GM12878 (cell line): ENCODE measurements around the gene FOXN4. TPM values are rescaled to one million over a fixed set of nuclear protein-coding genes. Genes with fewer than 3 reads are reported as not detected.

ENCODE experiments used
- ATAC-seq: fragments of 200-7000 bp; cut with Tn5 transposase; 3 replicates; pipeline ENCODE4 v1.9.1; 2020; ENCODE audit warnings: mild to moderate bottlenecking, moderate library complexity
- BruUV-seq: library from RNA; stranded (reverse); fragments of 400-500 nt; replicated peaks from 2 replicates; lab custom pipeline; 2021; lab: Mats Ljungman, UMichigan
- CTCF ChIA-PET: fragments of 300-600 bp; sonication (Branson Sonifier 250); formaldehyde crosslinking; extraction: SDS; loops from one replicate; lab custom pipeline; 2021; ENCODE audit warnings: inconsistent platforms; lab: Yijun Ruan, JAX
- POLR2A ChIA-PET: fragments of 350-600 bp; formaldehyde crosslinking; extraction: SDS; loops from one replicate; lab custom pipeline; 2021; ENCODE audit warnings: inconsistent platforms; lab: Charles Lee
- RAD21 ChIA-PET: fragments of 300-600 bp; sonication (Branson Sonifier 250); formaldehyde crosslinking; loops from one replicate; lab custom pipeline; 2023; ENCODE audit warnings: antibody characterized with exemption; ENCODE audit not compliant: unreplicated experiment; lab: Charles Lee
- SMC1A ChIA-PET: fragments of 300-600 bp; sonication (Branson Sonifier 250); formaldehyde crosslinking; loops from one replicate; lab custom pipeline; 2023; ENCODE audit not compliant: unreplicated experiment, uncharacterized antibody; lab: Charles Lee
- DNase-seq: peaks from one replicate; pipeline ENCODE4 v3.0.0-alpha.2; 2011; ENCODE audit warnings: low read depth, low spot score
- FAIRE-seq: peaks from 3 replicates; lab custom pipeline; 2011; peaks lifted over from hg19 to GRCh38; lab: Jason Lieb, UNC
- H2AFZ ChIP-seq: 2 replicates; pipeline ENCODE4 v1.6.0; 2011; ENCODE audit warnings: low read depth, low read length, control low read depth; ENCODE audit not compliant: control insufficient read depth
- H3K27ac ChIP-seq: 2 replicates; pipeline ENCODE4 v1.5.1; 2011; ENCODE audit warnings: control low read depth; ENCODE audit not compliant: control insufficient read depth, insufficient read depth
- H3K27me3 ChIP-seq, 2 experiments: replicated peaks in 1 of 2; 2 replicates each; pipeline versions ENCODE4 v1.6.0 to v1.6.1; 2011; ENCODE audit warnings: low read length in 1 of 2; ENCODE audit not compliant: control insufficient read depth in 2 of 2, insufficient read depth in 2 of 2
- H3K36me3 ChIP-seq, 2 experiments: 2 replicates each; pipeline ENCODE4 v1.5.1; 2011; ENCODE audit warnings: low read length in 1 of 2; ENCODE audit not compliant: control insufficient read depth in 2 of 2, insufficient read depth in 2 of 2
- H3K4me1 ChIP-seq: 2 replicates; pipeline ENCODE4 v1.6.1; 2011; ENCODE audit warnings: mild to moderate bottlenecking, low read length, moderate library complexity, mixed read lengths; ENCODE audit not compliant: control insufficient read depth, insufficient read depth
- H3K4me2 ChIP-seq: 2 replicates; pipeline ENCODE4 v1.6.0; 2011; ENCODE audit warnings: control low read depth; ENCODE audit not compliant: control insufficient read depth, insufficient read depth
- H3K4me3 ChIP-seq: fragments of 200-600 bp; sonication (generic); 2 replicates; pipeline ENCODE4 v1.5.1; 2016
- H3K79me2 ChIP-seq: 2 replicates; pipeline ENCODE4 v1.6.0; 2011; ENCODE audit warnings: low read length; ENCODE audit not compliant: control insufficient read depth, insufficient read depth
- H3K9ac ChIP-seq: 2 replicates; pipeline ENCODE4 v1.8.0; 2011; ENCODE audit warnings: low read length, control low read depth, mixed read lengths; ENCODE audit not compliant: control insufficient read depth, insufficient read depth
- H3K9me3 ChIP-seq: replicated peaks from 3 replicates; pipeline ENCODE4 v1.5.1; 2011; ENCODE audit warnings: mild to moderate bottlenecking, low read length; ENCODE audit not compliant: control insufficient read depth, insufficient read depth
- H4K20me1 ChIP-seq: 2 replicates; pipeline ENCODE4 v1.6.0; 2011; ENCODE audit not compliant: control insufficient read depth, insufficient read depth
- BCL11A ChIP-seq: IDR thresholded peaks from 2 replicates; pipeline ENCODE4 v1.6.1; 2011; ENCODE audit warnings: low read depth, low read length
- CHD1 ChIP-seq: IDR thresholded peaks from 2 replicates; pipeline ENCODE4 v1.6.1; 2012; ENCODE audit warnings: low read depth, low read length, improper control_type of control experiment
- EGR1 ChIP-seq, 2 experiments: IDR thresholded peaks; 1 replicate in 1 of 2; 2 replicates in 1 of 2; pipeline ENCODE4 v1.6.1; 2011 to 2012; ENCODE audit warnings: low read depth in 2 of 2, low read length in 2 of 2, borderline replicate concordance in 1 of 2, mild to moderate bottlenecking in 1 of 2, moderate library complexity in 1 of 2
- FOXK2 ChIP-seq: fragments of 450-650 bp; IDR thresholded peaks from 2 replicates; pipeline ENCODE4 v1.6.1; 2017; ENCODE audit warnings: mild to moderate bottlenecking, moderate library complexity
- HCFC1 ChIP-seq: fragments of 150-350 bp; IDR thresholded peaks from 2 replicates; pipeline ENCODE4 v1.6.1; 2014; ENCODE audit warnings: low read length
- IKZF1 ChIP-seq: fragments of 450-650 bp; conservative IDR thresholded peaks from 2 replicates; pipeline ENCODE4 v1.6.1; 2017; ENCODE audit warnings: antibody characterized with exemption, mild to moderate bottlenecking
- MXI1 ChIP-seq: fragments of 150-350 bp; IDR thresholded peaks from 2 replicates; pipeline ENCODE4 v1.6.1; 2011; ENCODE audit warnings: low read depth, mild to moderate bottlenecking, inconsistent platforms, low read length, improper control_type of control experiment
- MYC ChIP-seq: IDR thresholded peaks from 2 replicates; pipeline ENCODE4 v1.6.1; 2011; ENCODE audit warnings: mild to moderate bottlenecking, low read length, moderate library complexity, inconsistent platforms; ENCODE audit not compliant: insufficient read depth, insufficient replicate concordance, insufficient read length, severe bottlenecking
- POLR2AphosphoS2 ChIP-seq: IDR thresholded peaks from 2 replicates; pipeline ENCODE4 v1.6.1; 2011; ENCODE audit warnings: low read depth, mild to moderate bottlenecking, low read length, improper control_type of control experiment, moderate library complexity
- RFX5 ChIP-seq: IDR thresholded peaks from 2 replicates; pipeline ENCODE4 v1.6.1; 2011; ENCODE audit warnings: low read depth, low read length, improper control_type of control experiment
- RUNX3 ChIP-seq: IDR thresholded peaks from 2 replicates; pipeline ENCODE4 v1.6.1; 2012; ENCODE audit warnings: low read length, inconsistent platforms
- WGBS: methylation state at CpG from one replicate; pipeline ENCODE4 v1.1.6; 2016; ENCODE audit warnings: low lambda C conversion rate; ENCODE audit not compliant: insufficient replicate concordance, insufficient coverage; ENCODE audit errors: missing lambda C conversion rate; 5-methylcytosine and 5-hydroxymethylcytosine counted together
- in situ Hi-C: fragments of 300-500 bp; cut with MboI; formaldehyde crosslinking; loops from 9 replicates; pipeline ENCODE4 v1.14.3; 2018; ENCODE audit warnings: mixed read lengths
- intact Hi-C: fragments of 100-400 bp; cut with micrococcal nuclease; formaldehyde crosslinking; loops from one replicate; pipeline ENCODE4 v1.14.2; 2022; ENCODE audit not compliant: unreplicated experiment
- polyA plus RNA-seq, 11 experiments: library from polyadenylated mRNA; depleted of rRNA in 4 of 11; unstranded in 6 of 11; stranded (reverse) in 5 of 11; fragments of >200 nt; fragmentation: Nextera tagmentation in 4 of 11; fragmentation: Illumina TruSeq in 1 of 11; extraction: Ambion mirVana in 4 of 11; extraction: Trizol in 1 of 11; gene quantifications; 1 replicate in 1 of 11; 2 replicates in 10 of 11; pipeline versions ENCODE4 v1.2.1 to v1.2.3, GENCODE V29; 2011 to 2016; ENCODE audit warnings: inconsistent platforms in 2 of 11, missing spikeins in 2 of 11, low read depth in 1 of 11
- total RNA-seq, 4 experiments: library from RNA; depleted of rRNA in 3 of 4; stranded (reverse); fragments of >200 nt in 3 of 4; fragmentation: Illumina TruSeq in 1 of 4; extraction: Trizol in 1 of 4; gene quantifications; 2 replicates each; pipeline versions ENCODE4 v1.2.1 to v1.2.3, GENCODE V29; 2013 to 2021
- TF ChIP-seq, protein P1 (sequence below): IDR thresholded peaks from 2 replicates; pipeline ENCODE4 v1.6.1; 2011; ENCODE audit warnings: mild to moderate bottlenecking, low read depth, low read length, moderate library complexity; ENCODE audit not compliant: insufficient replicate concordance
- TF ChIP-seq, protein P2 (sequence below): fragments of 150-350 bp; IDR thresholded peaks from 2 replicates; pipeline ENCODE4 v1.6.1; 2014; ENCODE audit warnings: mild to moderate bottlenecking, low read depth, low read length
- TF ChIP-seq, protein P3 (sequence below), 3 experiments: IDR thresholded peaks in 2 of 3; conservative IDR thresholded peaks in 1 of 3; 2 replicates each; pipeline ENCODE4 v1.5.1; 2011; ENCODE audit warnings: low read depth in 3 of 3, low read length in 3 of 3, mild to moderate bottlenecking in 3 of 3, control low read depth in 2 of 3, moderate library complexity in 2 of 3, inconsistent platforms in 1 of 3, mixed read lengths in 1 of 3; ENCODE audit not compliant: control insufficient read depth in 2 of 3, insufficient read depth in 1 of 3; ENCODE audit errors: extremely low read depth in 1 of 3

FOXN4 gene
- total and polyA plus RNA-seq, 10 of the 15 experiments (the other 5 are each of a cell fraction or from before 2014, with no cell fraction given), result not detected

DNA sequence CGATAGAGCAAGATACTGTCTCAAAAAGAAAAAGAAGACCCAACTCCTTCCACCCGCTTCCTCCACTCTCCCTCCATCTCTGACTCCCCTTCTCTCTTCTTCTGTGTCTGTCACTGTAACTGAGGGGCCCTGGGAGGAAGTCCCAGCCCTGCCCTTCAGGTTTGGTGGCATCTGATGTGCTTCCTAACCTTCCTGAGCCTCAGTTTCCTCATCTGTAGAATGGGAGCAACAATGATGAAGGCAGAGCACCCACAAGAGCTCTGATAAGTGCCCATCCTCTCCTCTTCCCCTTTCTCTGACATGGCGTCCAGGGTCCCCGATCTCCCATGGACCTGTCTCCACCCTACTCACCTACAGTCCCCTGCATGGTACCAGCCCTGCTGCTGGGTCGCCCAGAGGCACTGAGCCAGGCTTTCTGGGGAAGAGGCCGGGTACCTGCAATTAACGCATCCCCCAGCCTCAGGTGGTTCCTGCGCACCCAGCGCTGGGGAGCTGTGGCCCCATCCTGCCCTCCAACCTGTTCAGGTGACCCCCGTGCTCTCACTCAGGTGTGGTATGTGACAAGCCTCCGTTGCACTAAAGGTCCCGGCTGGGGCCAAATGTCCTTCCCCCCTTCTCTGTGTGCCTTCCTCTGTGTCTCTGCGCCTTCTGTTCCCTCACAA lies 13.2 kb downstream of the FOXN4 start:
- no peak for FAIRE-seq
- Histone ChIP-seq H3K9ac (no peak overlapping the region), H4K20me1 (no peaks in the 10 kb centered on the region), H3K4me3 (no peak overlapping the region), H3K79me2 (no peaks in the 10 kb centered on the region), H3K4me2 (no peak overlapping the region), H3K9me3 (no peaks in the 10 kb centered on the region), H3K36me3 (no peaks in the 10 kb centered on the region), H3K4me1 (no peaks in the 10 kb centered on the region), H3K27me3 (peaks cover 1 to 3% of the 10 kb centered on the region in 2 experiments; a peak in 3 of 4 replicates), H3K27ac (no peak overlapping the region), H2AFZ (no peak overlapping the region)
- in situ Hi-C loops, result no loop called here
- CTCF ChIA-PET, result no interaction called here
- 15% methylated on average over 13 of the region's 13 CpGs for WGBS
- POLR2A ChIA-PET, result no interaction called here
- SMC1A ChIA-PET, result no interaction called here
- DNase-seq, result no peak
- ATAC-seq, result no peak
- BruUV-seq, result no TSS peak
- TF ChIP-seq, protein P1, sequence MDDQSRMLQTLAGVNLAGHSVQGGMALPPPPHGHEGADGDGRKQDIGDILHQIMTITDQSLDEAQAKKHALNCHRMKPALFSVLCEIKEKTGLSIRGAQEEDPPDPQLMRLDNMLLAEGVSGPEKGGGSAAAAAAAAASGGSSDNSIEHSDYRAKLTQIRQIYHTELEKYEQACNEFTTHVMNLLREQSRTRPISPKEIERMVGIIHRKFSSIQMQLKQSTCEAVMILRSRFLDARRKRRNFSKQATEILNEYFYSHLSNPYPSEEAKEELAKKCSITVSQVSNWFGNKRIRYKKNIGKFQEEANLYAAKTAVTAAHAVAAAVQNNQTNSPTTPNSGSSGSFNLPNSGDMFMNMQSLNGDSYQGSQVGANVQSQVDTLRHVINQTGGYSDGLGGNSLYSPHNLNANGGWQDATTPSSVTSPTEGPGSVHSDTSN, result no peak
- no peak for TF ChIP-seq MYC
- no peak for TF ChIP-seq MXI1
- TF ChIP-seq, protein P2, sequence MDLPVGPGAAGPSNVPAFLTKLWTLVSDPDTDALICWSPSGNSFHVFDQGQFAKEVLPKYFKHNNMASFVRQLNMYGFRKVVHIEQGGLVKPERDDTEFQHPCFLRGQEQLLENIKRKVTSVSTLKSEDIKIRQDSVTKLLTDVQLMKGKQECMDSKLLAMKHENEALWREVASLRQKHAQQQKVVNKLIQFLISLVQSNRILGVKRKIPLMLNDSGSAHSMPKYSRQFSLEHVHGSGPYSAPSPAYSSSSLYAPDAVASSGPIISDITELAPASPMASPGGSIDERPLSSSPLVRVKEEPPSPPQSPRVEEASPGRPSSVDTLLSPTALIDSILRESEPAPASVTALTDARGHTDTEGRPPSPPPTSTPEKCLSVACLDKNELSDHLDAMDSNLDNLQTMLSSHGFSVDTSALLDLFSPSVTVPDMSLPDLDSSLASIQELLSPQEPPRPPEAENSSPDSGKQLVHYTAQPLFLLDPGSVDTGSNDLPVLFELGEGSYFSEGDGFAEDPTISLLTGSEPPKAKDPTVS, result no peak
- TF ChIP-seq POLR2AphosphoS2, result no peak
- TF ChIP-seq IKZF1, result no peak
- no peak for TF ChIP-seq RFX5
- TF ChIP-seq BCL11A, result no peak
- TF ChIP-seq HCFC1, result no peak
- TF ChIP-seq RUNX3, result no peak
- TF ChIP-seq FOXK2, result no peak
- no peak for TF ChIP-seq EGR1 (IDR thresholded peaks at IDR 0.05; ENCODE audit: borderline replicate concordance in 1 of 2, low read depth in 2 of 2, low read length in 2 of 2)
- TF ChIP-seq, protein P3, sequence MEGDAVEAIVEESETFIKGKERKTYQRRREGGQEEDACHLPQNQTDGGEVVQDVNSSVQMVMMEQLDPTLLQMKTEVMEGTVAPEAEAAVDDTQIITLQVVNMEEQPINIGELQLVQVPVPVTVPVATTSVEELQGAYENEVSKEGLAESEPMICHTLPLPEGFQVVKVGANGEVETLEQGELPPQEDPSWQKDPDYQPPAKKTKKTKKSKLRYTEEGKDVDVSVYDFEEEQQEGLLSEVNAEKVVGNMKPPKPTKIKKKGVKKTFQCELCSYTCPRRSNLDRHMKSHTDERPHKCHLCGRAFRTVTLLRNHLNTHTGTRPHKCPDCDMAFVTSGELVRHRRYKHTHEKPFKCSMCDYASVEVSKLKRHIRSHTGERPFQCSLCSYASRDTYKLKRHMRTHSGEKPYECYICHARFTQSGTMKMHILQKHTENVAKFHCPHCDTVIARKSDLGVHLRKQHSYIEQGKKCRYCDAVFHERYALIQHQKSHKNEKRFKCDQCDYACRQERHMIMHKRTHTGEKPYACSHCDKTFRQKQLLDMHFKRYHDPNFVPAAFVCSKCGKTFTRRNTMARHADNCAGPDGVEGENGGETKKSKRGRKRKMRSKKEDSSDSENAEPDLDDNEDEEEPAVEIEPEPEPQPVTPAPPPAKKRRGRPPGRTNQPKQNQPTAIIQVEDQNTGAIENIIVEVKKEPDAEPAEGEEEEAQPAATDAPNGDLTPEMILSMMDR (IDR thresholded peaks at IDR 0.05 in 2 of 3, conservative IDR thresholded peaks at IDR 0.05 in 1 of 3; ENCODE audit: control insufficient read depth in 2 of 3, extremely low read depth in 1 of 3, insufficient read depth in 1 of 3, low read depth in 3 of 3, low read length in 3 of 3), result no peak
- TF ChIP-seq CHD1, result no peak
- intact Hi-C loops, result no loop called here
- RAD21 ChIA-PET, result no interaction called here
